ENCODE measurements around the gene TBC1D1.

Gene TBC1D1

GRCh38 chr4:37890801-37891259, at the start of gene TBC1D1:
Gene TBC1D1 (plus strand): TSS chr4:37891084. CDS start chr4:37902096, 11,012 bp downstream.
- peak in 1 of 2 donors; percentile 50 for DNase-seq

GRCh38 chr4:37844204-37844603, 46.7 kb upstream of the TBC1D1 start:
- DNase-seq, result no peak

GRCh38 chr4:37845201-37845600, 45.7 kb upstream of the TBC1D1 start:
- no peak for DNase-seq

- DNase-seq, result no peak
Observed at GRCh38 chr4:37847311-37847884, 43.5 kb upstream of the TBC1D1 start.

GRCh38 chr4:37852376-37852775, 38.5 kb upstream of the TBC1D1 start:
- DNase-seq, result no peak

GRCh38 chr4:37858112-37858511, 32.8 kb upstream of the TBC1D1 start:
- DNase-seq, result no peak

- no peak for DNase-seq
Observed at GRCh38 chr4:37858872-37859271, 32.0 kb upstream of the TBC1D1 start.

GRCh38 chr4:37860266-37860665, 30.6 kb upstream of the TBC1D1 start:
- DNase-seq, result no peak

- DNase-seq, result no peak
Observed at GRCh38 chr4:37862961-37863360, 27.9 kb upstream of the TBC1D1 start.

GRCh38 chr4:37864786-37865185, 26.1 kb upstream of the TBC1D1 start:
- DNase-seq, result peak in 1 of 2 donors; percentile 60

- DNase-seq, result no peak
Observed at GRCh38 chr4:37865450-37865849, 25.4 kb upstream of the TBC1D1 start.

- DNase-seq, result no peak
Observed at GRCh38 chr4:37867102-37867501, 23.8 kb upstream of the TBC1D1 start.

GRCh38 chr4:37868238-37868637, 22.6 kb upstream of the TBC1D1 start:
- DNase-seq, result no peak

GRCh38 chr4:37872310-37872988, 18.4 kb upstream of the TBC1D1 start:
- DNase-seq, result no peak

- no peak for DNase-seq
Observed at GRCh38 chr4:37873386-37873785, 17.5 kb upstream of the TBC1D1 start.

GRCh38 chr4:37876156-37876555, 14.7 kb upstream of the TBC1D1 start:
- DNase-seq, result no peak

- no peak for DNase-seq
Observed at GRCh38 chr4:37879365-37879764, 11.5 kb upstream of the TBC1D1 start.

GRCh38 chr4:37881811-37882210, 9.1 kb upstream of the TBC1D1 start:
- no peak for DNase-seq

- no peak for DNase-seq
Observed at GRCh38 chr4:37882665-37883296, 8.1 kb upstream of the TBC1D1 start.

- DNase-seq, result no peak
Observed at GRCh38 chr4:37884855-37885487, 5.9 kb upstream of the TBC1D1 start.

- no peak for DNase-seq
Observed at GRCh38 chr4:37885496-37885895, 5.4 kb upstream of the TBC1D1 start.

GRCh38 chr4:37889849-37890800, 759 bp upstream of the TBC1D1 start:
- peak; percentile 45 to 50 for DNase-seq

All from hippocampal formation (tissue), 2 donors.